HG03460 (cell line): ENCODE measurements around the gene SORL1.

Source experiments
- ATAC-seq: cut with Tn5 transposase; IDR thresholded peaks from one replicate; pipeline ENCODE4 v1.9.1; 2021; ENCODE audit not compliant: unreplicated experiment

Gene SORL1

GRCh38 chr11:121650351-121651256 is 198.5 kb downstream of the SORL1 start:
- ATAC-seq, result no peak

- no peak for ATAC-seq
These were observed 199.1 kb downstream of the SORL1 start for GRCh38 chr11:121651257-121651605.

- ATAC-seq, result no peak
These were observed 200.9 kb downstream of the SORL1 start for GRCh38 chr11:121652971-121653370.

- ATAC-seq, result no peak
These were observed 202.2 kb downstream of the SORL1 start for GRCh38 chr11:121654259-121654842.

GRCh38 chr11:121654843-121655536 is 202.9 kb downstream of the SORL1 start:
- ATAC-seq, result no peak

- peak; percentile 94 for ATAC-seq
These were observed 203.6 kb downstream of the SORL1 start for GRCh38 chr11:121655537-121656327.

DNA sequence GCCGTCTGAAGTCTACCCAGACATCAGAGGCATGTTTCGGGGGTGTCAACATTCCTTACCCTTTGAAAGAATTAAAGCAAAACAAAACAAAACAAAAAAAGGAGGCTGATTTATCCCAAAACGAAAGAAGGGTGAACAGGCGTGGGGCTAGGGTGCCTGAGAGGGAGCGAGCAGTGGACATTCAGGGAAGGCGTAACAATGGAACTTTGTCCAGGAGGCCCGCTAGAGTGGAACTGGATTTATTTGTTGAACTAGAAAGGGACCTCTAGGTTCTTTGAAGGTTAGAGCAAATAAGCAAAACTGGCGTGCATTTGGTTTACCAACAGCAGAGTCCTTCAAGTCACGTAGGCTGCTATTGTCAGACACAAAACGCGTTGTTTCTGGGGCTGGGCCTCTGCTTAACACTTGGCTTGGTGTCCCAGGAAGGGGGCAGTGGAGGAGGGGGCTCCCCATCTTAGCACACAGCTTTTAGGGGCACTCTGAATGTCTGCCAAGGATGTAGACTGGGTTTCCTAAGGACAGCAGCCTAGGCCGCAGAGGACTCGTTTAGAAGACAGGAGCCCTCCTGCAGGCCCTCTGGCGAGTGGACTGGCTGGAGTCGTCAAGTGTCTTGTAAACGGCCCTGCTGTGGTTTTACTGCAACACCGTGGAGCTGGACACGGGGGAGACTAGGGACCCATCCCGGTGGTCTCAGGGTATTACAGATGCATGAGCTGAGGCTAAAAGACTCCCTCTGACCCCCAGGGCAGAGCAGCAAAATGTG is 204.4 kb downstream of the SORL1 start:
- ATAC-seq, result no peak

DNA sequence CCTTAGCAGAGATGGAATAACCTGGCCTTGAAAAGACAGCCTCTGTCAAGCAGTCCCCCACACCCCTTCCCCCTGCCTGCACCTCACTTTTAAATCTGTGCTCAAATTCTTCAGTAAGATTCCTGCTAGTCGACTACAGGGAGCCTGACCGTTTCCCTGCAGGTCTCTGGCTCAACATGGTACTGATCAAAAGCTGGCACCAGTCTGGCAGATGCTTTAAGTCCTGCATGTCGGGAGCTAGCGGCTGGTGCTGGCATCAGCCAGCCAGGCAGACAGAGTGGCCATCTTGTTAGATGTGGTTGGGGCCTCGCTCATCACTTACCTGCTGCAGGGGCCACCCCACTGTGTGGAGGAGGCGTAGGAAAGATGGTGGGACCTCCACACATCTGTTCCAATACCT is 205.0 kb downstream of the SORL1 start:
- no peak for ATAC-seq

DNA sequence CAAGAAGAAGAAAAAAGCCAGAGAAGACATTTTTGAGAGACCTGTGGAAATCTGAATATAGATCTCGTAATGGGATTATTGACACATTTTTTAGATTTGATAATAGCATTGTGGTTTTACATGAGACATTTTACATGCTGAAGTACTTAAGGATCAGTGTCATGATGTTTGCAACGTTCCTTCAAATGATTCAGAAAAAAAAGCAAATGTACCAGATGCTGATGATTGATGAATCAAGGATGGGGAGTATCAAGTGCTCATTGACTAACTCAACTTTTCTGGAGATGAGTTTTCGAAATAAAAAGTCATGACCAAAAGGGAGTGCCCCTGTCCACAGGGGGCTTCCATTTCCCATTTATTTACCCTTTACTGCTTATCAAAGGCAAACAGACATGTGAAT is 207.7 kb downstream of the SORL1 start:
- no peak for ATAC-seq

- ATAC-seq, result no peak
These were observed 209.9 kb downstream of the SORL1 start for GRCh38 chr11:121661880-121662486.

DNA sequence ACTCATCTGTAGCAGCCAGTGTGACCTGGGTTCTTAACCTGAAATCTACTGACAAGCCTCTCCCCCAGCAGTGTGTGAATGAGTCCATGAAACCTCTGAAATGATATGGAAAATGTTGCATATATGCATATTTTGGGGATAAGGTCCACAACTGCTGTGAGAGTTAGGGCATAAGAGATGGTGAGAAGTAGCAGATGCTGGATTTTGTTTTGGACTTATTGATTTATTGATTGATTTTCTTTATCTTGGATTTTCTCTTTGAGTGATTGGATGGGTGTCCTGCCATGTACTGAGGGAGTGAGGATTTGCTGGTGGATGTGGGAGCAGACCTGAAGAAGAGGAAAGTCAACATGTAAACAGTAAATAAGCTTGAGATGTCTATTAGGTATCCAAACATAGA is 212.0 kb downstream of the SORL1 start:
- ATAC-seq, result no peak

DNA sequence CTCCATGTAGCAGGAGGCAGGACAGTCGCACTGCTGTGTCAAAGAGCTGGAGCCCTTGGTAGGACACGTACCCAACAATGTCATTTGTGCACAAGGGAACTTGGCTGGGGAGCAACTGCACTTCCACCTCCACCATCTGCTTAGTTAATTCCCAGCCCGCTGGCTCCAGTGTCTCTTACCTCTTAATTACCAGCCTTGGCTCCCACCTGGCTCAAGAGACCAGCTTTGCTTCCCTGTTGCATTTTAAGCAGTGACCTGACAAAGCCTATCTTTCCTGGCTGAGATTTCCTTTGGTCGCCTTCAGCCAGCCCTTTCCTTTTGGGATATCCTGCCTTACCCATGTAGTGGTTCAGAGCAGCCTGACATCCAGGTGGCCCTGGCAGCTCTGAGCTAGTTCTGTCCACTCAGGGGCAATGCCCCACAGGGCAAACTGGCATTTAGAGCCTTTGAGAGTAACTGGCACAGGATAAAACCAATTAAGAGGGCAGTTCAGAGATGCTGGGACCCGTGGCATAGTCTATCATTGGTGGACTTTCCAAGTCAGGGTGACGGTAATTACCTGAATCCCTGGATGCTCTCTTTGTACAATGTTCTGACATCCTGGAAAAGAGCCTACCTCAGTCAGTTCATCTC is 213.2 kb downstream of the SORL1 start:
- ATAC-seq, result no peak

DNA sequence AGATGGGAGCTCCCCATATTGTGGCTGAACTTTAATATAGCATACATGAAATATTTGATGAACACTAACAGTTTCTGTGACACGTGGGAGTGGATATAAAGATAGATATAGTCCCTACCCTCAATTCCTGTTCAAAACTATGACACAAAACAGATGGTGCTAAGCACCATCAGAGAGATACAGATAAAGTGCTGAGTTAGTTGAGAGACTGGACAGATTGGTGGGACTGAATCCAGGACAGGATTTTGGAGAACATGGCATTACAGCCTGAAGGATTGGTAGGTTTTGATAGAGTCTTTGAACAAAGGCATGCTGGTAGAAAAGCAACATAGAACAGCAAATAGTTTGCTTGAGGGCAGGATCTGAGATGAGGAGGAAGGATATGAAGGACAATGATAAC is 215.7 kb downstream of the SORL1 start:
- no peak for ATAC-seq

DNA sequence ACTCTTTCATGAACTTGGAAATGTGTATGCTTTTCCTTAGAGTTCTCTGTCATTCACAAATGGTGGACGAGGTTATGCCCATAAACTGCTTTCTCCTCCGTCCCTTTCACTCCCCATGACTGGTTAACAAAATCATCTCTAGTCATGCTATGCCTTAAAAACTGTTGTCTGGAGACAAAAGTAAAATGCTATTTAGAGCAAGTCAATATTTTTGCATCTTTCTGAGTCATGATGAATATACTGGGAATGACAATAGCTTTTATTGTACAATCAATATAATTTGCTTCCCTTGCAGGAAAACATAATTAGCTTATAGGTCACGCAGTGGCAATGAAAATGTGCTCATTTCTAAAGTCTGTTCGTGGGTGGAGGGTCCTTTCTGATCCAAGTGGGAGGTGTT is 217.3 kb downstream of the SORL1 start:
- no peak for ATAC-seq

- ATAC-seq, result no peak
These were observed 218.2 kb downstream of the SORL1 start for GRCh38 chr11:121670266-121670665.

DNA sequence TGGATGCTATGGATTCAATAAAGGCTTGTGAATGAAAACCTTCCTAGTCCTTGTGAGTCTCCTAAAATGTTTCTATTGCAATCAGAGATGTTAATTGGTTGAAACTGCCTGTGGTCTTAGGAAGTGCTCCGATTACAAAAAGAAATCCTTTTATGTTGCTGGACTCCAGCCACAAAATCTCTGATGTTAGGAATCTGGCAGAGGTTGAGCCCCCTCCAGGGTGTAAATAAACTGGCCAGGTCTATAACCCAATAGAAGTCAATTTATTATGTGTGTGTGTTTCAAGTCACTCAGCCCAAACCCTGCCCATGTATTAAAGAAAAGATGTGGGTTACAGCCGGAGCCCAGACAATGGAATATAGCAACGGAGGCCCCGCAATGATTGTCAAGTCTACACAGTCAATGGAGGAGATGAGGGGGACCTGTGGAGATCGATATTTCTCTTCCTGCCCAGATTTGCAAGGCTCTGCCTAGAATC is 218.7 kb downstream of the SORL1 start:
- no peak for ATAC-seq

DNA sequence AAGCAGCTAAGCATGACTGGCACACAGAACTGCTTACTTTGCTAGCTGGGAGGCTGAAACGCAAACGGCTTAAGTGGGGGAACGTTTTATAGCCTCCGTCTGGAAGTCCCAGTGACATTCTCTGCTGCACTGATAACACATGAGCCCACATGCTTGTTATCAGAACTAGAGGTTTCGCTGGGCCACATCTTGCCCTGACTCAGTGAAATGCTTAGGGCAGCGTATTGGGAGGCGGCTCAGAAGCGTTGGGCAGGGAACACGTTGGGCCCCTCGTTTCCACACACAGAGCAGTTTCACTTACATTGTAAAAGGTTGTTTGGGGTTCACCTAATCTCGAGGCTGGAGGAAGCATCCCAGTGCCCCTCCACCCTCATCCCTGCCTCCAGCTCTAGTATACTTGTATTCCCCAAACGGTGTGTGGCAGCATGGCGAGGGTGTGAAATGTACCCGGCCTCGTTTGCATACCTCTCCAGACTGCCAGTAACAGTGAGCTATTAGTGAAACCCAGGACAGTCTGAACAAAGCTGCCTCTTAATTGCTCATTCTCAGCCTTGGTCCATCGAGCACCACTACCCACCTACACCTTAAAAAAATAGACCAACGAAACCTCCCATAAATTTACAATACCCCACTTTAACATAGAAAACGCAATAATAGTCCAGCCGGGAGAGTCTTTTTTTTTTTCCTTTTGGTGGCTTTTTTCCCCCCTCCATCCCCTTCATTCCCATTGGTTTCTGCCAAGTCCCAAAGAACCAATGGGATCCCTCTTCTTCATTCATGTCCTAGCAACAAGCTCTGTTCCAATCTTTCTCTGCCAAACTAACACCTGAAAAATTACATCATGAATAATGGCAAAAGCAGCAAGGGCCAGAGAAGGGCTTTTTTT is 219.4 kb downstream of the SORL1 start:
- ATAC-seq, result no peak
